ENCODE results near the gene P2RY11.

P2RY11 gene

DNA sequence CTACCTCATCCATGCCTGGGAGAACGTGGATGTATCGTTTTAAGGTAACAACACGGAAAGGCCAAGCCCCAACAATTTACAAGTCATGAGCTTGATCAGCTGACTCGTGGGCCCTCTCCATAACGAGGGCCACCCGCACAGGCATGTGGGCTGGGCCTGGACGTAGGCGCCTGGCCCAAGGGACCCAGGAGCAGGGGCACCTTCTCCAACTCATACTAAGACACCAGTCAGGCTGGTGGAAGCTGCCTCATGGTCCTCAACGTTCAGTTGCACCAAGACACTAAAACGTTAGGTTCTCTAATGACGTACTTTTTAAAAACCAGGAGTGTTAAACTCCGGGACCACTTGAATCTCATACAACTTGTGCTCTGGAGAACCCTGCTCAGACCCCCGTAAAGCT, 30.0 kb downstream of the P2RY11 start:
- DNase-seq (ENCODE audit: low read depth), result no peak

DNA sequence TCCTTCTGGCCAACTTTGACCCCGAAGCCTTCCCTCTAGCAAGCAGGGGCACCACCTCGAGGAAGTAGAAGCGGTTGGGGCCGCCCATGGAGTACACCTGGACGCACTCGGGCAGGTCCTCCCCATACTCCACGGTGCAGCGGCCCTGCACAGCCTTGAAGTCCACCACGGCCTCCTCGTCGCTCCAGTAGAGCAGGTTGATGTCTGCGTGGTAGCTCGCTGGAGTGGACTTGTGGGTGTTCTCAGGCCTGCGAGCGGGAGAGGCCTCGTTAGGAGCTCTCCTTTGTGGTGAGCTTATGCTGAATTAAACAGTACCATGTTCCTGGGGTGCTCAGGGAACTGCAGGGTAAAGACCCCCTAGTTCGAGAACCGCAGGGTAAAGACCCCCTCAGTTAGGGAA, 30.5 kb downstream of the P2RY11 start:
- no peak for DNase-seq (ENCODE audit: low read depth)

DNA sequence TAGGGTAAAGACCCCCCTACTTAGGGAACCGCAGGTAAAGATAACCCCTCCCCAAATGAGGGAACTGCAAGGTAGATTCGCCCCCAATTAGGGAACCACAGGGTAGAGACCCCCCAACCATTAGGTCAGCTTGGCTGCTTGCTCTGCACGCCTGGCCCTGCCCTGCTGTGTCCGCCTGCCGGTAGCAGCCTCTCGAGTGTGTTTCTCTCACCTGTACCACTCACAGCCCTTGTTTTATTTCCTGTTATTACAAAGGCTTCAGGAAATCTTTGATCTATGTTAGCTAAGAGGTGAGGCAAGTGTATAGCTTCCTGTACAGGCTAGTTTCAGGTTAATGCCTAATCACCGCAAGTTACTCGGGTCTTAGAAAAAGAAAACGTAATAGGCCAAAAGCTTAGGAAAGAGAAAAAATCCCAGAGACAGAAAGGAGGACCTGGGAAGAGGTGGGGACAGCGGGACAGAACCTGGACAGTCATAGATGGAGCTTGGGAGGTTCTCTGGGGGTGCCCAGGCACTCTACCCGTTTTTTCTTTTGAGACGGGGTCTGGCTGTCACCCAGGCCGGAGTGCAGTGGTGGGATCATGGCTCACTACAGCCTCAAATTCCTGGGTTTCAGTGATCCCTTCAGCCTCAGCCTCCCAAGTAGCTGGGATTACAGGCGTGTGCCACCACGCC, 31.3 kb downstream of the P2RY11 start:
- DNase-seq (ENCODE audit: low read depth), result peak; percentile 43

DNA sequence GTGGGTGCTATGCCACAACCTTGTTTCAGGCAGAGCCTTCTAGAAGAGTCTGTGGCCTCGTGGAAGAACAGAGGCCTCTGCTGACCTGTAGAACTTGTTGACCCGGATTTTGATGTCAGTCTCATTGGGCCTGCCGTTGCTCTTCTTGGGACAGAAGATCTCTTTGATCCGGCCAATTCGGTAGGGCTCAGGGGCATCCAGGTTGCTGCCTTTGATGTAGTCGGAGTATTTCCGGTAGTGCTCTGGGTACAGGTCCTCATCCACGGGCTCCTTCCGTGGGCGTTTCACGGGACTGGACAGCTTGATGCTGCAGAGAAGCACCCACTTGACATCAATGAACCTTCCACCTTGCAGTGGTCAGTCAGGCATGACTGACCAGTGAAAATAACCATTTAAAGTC, 32.2 kb downstream of the P2RY11 start:
- DNase-seq (ENCODE audit: low read depth), result no peak

DNA sequence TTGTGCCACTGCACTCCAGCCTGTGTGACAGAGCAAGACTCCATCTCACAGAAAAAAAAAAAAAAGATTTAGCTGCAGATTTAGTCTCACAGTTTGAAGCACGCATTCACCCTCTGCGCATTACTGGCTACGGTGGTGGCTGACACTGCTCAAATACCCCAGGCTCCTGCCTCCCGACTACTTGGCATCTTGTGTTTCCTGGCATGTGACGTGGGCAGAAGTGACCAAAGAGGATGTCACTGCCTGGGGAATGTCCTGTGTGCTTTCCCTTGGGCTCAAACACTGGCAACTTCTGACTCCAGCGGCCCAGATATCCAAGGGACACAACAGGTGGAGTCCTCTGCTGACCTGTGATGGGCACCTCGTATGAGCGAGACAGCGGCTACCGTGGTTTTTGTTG, 32.9 kb downstream of the P2RY11 start:
- DNase-seq (ENCODE audit: low read depth), result no peak

DNA sequence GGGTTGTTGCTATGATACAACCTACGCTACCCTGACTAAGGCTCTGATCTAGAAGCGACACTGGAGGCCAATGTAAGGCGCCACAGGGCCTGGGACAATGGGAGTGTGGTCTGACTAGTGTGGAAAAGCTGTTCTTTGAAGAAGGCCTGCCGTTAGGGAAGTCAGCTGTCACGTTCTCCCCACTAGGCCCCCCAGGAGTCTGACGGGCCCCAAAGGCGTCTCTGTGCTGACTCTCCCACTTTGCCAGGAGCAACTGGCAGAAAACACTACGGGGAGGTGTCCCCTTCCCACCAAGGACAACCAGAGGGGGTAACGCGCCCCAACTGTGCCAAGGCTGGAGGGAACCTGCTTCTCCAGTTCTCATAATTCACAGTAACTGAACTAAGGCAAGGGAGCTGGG, 33.5 kb downstream of the P2RY11 start:
- no peak for DNase-seq (ENCODE audit: low read depth)

DNA sequence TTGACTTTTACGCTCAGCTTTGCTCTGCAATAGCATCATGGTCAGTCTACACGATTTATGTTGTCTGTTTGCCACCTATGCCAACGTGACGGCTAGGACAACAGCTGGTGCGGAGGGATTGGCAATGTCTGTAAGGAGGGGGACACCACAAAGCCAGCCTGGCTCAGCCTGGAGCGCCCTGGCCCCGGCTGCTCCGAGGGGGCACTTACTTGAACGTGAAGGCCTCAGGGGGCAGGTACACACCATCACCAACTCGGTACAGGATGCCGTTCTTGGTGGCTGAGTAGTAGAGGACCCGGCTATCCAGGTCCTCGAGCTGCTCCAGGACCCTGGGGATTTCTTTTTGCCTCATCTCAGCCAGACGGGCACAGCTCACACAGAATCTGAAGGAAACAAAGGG, 34.6 kb downstream of the P2RY11 start:
- no peak for DNase-seq (ENCODE audit: low read depth)

DNA sequence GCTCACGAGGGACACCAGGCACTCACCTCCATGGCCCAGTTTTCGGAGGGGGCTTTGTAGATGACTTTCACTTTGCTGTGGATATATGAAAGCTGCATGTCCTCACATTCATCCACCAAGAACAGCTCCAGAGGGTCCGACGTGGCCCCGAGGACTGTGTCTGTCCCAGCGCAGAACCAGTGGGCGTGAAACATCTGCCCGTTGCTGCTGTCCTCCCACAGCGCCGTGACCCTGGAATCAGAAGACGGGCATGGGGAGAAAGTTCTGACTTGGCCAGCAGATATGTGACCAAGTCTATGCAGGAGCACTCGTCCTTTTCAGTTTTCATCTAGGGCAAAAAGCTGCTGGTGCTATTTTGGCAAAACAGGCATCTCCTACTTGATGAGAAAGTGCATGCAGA, 37.9 kb downstream of the P2RY11 start:
- no peak for DNase-seq (ENCODE audit: low read depth)

DNA sequence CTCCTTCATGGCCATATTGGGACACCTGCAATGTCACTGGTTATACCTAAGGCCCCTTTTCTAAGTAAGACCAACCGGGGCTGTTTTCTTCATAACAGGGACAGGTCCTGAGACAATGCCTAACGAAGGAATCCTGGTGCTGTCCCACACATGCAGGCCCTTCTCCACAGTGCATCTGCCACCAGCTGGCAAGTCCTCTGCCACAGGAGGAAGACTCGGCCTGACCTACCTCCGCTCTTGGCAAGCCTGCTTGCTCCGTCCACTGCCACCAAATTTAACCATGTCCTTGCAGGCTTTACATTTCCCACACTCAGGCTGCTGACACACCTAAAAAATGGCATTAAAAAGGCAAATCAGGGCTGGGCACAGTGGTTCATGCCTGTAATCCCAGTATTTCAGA, 40.0 kb downstream of the P2RY11 start:
- DNase-seq (ENCODE audit: low read depth), result no peak

DNA sequence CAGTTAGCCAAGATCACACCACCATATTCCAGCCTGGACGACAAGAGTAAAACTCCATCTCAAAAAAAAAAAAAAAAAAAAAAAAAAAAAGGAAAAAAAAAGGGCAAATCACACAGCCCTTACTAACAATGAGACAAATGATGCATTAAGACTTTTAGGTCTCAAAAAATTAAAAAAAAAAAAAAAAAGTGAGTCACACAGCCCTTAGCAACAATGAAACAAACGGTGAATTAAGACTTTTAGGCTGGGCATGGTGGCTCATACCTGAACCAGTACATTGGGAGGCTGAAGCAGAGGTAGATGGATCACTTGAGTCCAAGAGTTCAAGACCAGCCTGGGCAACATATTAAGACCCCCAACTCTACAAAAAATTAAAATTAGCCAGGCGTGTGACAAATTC, 40.6 kb downstream of the P2RY11 start:
- DNase-seq (ENCODE audit: low read depth), result no peak

DNA sequence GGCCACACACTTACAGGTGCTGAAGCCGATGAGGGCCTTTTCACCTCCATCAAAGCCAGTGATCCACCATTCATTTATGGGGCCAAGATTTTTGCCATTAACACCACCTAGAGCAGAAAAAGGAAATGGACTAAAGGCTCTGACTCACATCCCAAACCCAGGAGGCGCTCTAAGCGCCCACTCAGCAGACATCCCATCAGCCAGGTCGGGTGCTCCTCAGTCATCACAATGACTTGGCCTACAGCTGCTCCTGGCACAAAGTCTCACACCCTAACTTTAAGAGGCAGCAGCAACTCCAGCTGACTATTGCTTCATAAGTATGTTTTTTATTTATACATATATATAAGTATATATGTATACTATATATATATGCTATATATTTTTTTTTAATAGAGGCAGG, 44.3 kb downstream of the P2RY11 start:
- no peak for DNase-seq (ENCODE audit: low read depth)

DNA sequence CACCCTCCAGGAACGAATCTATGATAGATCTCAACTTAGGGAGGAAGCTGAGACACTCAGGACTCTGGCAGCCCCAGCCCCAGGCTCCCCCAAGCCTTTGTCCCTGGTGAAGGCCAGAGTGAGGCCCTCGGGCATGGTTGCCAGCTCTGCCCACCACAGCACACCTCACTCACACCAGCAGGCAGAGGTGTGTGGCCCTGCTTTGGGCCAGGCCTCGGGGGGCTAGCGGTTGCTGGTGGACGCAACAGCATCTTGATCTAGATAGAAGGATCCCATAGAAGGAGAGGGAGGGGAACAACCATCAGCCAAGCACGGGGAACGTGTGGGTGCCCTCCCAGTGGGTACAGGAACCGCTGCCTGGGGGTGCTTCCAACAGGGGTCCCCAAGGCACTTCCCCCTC, 46.6 kb downstream of the P2RY11 start:
- no peak for DNase-seq (ENCODE audit: low read depth)

DNA sequence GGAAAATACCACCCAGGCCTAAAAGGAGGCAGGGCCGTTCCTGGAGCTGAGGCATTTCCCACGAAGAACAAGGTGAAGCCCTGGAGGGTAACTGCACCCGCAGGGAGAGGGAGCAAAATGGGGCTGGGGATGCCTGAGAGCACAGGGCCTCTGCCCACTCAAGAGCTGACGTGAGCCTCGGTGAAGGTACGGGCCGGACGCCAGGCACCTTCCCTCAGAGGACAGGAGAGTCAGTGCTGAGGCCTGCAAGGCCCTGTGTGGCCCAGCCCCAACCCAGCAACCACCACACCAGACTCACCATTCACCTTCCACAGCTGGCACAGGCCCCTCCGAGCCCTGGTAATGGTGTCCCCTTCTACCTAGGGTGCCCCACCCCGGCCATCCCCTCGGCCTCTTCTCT, 47.0 kb downstream of the P2RY11 start:
- DNase-seq (ENCODE audit: low read depth), result no peak

DNA sequence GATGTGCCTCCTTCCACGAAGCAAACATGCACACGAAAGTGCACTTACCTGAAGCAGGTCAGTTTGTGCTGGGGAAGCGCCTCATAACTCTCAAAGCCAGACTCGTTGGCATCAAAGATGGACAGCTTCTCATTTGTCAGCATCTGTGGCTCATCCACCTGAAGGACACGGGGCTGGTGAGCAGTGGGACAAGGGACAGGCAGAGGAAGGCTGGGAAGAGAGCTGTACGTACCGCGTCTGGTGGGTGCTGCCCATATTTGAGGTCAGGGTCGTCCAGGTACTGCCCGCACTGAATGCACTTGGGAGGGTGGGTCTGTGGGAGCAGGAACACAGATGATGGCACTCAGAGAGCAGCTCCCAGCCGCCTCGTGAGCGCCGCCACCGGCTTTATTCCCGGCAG, 48.1 kb downstream of the P2RY11 start:
- no peak for DNase-seq (ENCODE audit: low read depth)

DNA sequence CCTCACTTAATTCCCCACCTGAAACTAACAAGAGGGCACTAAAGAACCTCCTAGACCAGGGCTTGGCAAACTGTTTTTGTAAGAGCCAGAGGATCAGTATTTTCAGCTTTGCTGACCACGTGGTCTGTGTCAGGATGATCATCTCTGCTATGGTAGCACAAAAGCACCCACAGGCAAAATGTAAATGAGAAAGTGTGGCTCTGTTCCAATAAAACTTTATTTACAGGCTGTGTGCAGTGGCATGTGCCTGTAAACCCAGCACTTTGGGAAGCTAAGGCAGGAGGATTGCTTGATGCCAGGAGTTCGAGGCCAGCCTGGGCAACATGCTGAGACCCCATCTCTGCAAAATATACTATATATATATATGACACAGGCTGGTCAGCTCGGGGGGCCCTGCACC, 52.0 kb downstream of the P2RY11 start:
- no peak for DNase-seq (ENCODE audit: low read depth)
